GM13977 (cell line): ENCODE measurements around the gene MXD1.

Experiments used
- DNase-seq: peaks from one replicate; pipeline ENCODE4 v3.0.0; 2012; ENCODE audit warnings: low spot score
- in situ Hi-C: fragments of 300-500 bp; cut with MboI; formaldehyde crosslinking; loops from one replicate; pipeline ENCODE4 v1.12.0; 2022; ENCODE audit warnings: low sequenced_read_pairs, low pct_unique_long_range_greater_than_20kb, mixed read lengths, inconsistent platforms; ENCODE audit not compliant: unreplicated experiment
- TF ChIP-seq, protein P1 (sequence below): IDR thresholded peaks from 2 replicates; pipeline ENCODE4 v1.5.1; 2012; ENCODE audit warnings: mild to moderate bottlenecking, control low read depth; ENCODE audit not compliant: insufficient read depth; ENCODE audit errors: extremely low read depth, missing control alignments

MXD1 gene

DNA sequence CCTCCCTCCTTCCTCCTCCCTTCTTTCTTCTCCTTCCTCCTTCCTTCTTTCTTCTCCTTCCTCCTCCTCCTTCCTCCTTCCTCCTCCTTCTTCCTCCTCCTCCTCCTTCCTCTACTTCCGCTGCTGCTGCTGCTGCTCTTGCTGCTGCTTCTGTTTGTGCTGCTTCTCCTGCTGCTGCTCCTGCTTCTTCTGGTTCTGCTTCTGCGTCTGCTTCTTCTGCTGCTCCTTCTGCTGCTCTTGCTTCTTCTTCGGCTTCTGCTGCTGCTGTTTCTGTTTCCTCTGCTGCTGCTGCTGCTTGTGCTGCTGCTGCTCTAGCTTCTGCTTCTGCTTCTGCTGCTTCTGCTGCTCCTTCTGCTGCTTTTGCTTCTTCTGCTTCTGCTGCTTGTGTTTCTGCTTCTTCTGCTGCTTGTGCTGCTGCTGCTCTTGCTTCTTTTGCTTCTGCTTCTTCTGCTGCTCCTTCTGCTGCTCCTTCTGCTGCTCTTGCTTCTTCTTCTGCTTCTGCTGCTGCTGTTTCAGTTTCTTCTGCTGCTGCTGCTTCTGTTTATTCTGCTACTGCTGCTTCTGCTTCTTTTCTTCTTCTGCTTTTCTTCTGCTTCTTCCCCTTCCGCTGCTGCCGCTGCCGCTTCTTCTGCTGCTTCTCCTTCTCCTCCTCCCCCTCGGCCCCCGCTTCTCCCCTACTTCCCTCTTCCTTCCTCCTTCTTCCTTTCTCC, 12.5 kb upstream of the MXD1 start:
- in situ Hi-C loops = loop anchor here (10.0 to 25.0 kb wide), 3 partner anchors 178 to 735 kb away; partner anchors contain the start of gene SNRPG
- TF ChIP-seq, protein P1, sequence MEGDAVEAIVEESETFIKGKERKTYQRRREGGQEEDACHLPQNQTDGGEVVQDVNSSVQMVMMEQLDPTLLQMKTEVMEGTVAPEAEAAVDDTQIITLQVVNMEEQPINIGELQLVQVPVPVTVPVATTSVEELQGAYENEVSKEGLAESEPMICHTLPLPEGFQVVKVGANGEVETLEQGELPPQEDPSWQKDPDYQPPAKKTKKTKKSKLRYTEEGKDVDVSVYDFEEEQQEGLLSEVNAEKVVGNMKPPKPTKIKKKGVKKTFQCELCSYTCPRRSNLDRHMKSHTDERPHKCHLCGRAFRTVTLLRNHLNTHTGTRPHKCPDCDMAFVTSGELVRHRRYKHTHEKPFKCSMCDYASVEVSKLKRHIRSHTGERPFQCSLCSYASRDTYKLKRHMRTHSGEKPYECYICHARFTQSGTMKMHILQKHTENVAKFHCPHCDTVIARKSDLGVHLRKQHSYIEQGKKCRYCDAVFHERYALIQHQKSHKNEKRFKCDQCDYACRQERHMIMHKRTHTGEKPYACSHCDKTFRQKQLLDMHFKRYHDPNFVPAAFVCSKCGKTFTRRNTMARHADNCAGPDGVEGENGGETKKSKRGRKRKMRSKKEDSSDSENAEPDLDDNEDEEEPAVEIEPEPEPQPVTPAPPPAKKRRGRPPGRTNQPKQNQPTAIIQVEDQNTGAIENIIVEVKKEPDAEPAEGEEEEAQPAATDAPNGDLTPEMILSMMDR = no peak
- no peak for DNase-seq

DNA sequence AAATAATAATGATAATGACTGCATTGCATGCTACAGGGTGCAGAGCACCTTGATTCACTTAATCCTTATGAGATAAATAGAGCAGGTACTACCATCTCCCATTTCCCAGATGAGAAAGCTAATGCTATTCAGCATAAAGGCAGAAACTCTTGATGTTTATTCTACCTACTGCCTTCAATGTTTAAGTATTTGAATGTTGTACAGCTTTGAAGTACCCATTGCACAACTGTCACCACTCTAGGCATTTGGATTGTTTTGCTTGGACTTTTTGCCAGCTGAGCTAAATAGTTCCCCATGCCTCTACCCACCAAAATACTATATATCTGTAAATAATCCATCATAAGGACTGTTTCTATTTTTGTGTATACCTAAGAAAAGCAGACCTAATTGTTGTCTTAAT, 7.7 kb upstream of the MXD1 start:
- DNase-seq = no peak
- TF ChIP-seq, protein P1 = no peak
- in situ Hi-C loops = loop anchor here (10.0 to 25.0 kb wide), 3 partner anchors 182 to 730 kb away; partner anchors contain the start of gene SNRPG

DNA sequence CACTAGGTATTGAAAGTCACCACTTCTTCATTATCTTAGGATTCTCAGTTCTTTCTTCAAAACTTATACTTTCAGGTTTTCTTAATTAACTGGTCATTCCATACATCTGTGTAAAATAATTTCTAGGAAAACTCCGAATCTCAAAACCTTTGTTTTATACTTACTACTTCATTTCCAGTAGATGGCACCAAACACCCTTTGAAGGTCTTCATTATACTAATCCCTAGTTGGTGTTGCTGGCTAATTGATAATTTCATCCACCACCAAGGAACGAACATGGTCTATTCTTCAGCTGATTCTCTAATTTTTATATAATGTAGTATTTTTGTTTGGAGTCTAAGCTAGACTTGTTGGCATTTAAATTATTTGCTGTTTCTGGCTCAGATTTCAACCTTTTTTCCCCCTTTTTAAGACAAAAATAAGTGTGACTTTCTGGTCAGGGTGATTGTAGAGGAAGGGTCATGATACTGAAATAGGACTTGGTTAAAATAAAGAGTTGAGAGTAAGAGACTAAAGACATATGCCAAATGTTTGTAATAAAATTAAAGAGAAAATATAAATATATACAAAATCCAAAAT, 2.8 kb upstream of the MXD1 start:
- DNase-seq = no peak
- in situ Hi-C loops = loop anchor here (10.0 to 25.0 kb wide), 4 partner anchors 153 to 725 kb away; partner anchors contain the start of gene SNRPG
- TF ChIP-seq, protein P1 = peak; percentile 45

DNA sequence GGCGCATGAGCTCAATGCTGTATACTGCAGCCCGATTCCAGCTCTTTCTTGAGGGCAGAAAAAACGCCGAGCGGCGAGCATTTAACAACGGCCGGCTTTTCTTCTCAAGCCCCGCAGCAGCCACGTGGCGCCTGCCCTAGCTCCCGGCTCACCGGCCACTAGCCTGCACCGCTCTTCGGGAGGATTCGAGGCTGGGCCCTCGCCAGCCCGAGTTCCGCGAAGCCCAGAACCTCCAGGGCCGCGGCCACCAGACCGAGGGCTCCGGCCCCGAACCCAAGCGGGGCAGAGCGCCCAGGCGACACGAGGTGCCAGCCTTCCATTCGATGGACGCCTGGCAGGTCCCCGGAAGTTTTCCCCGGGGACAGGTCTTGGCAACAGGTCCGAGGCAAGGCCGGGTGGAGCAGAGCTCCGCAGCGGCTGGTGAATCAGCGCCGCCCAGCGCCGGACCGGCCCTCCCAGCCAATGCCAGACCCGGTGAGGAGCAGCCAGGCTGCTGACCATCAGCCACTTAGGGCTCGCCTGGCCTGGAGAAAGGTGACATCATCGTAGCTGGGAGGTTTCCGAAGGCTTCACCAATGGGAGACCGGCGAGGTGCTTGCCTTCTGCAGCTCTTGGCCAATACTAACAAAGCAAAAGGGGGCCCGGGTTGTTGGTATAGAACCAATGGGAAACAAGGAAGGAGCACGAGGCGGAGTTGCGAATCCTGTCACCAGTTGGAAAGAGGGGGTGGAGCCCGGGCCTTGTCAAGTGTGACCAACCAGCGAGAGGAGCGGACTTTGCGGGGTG, 552 bp upstream of the MXD1 start:
- DNase-seq = peak; percentile 98
- in situ Hi-C loops = loop anchor here (10.0 to 25.0 kb wide), 4 partner anchors 150 to 723 kb away; partner anchors contain the start of gene SNRPG
- TF ChIP-seq, protein P1 = peak; percentile 53

DNA sequence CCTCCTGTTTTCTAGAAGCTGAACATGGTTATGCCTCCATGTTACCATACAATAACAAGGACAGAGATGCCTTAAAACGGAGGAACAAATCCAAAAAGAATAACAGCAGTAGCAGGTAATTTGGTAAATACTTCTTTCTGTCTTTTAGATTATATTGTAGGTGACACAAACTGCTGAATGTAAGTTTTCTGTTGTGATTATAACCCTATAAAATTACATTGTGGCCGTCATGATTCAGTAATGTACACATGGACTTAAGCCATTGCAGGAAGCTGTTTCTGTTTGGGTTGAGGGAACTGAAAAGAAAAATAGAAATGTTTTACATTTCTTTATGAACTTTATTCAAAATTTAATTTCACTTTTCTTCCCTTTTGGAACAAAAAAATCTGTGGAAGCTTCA, 1.2 kb downstream of the MXD1 start:
- DNase-seq = no peak
- in situ Hi-C loops = loop anchor here (10.0 to 25.0 kb wide), 4 partner anchors 149 to 721 kb away; partner anchors contain the start of gene SNRPG
- TF ChIP-seq, protein P1 = no peak

DNA sequence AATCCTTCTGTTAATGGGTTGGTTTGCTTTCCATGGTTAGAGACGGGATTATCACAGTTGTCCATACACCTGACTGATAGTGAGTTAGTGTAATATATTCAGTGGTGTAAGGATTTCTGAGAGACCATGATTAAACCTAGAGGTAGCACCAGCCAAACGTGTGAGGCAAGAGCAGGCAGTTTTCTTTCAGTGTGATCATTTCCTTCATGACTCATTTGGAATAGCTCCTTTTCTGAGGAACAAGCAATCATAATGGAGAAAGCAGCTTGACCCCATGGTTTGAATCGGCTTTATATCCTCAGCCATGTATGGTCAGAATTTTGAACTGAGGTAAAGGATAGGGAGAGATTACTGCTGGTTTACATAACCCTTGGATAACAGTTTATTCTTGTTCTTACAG, 2.9 kb downstream of the MXD1 start:
- DNase-seq = no peak
- TF ChIP-seq, protein P1 = no peak
- in situ Hi-C loops = loop anchor here (10.0 to 25.0 kb wide), 4 partner anchors 147 to 719 kb away; partner anchors contain the start of gene SNRPG
